Right lobe of liver (tissue), 4 donors: ENCODE measurements around the gene NEGR1.

Experiments used
- CTCF ChIP-seq, 4 donors: fragments of 200-600 bp in 3 of 4; fragments of 450-650 bp in 1 of 4; IDR thresholded peaks; one replicate each; pipeline versions ENCODE4 v1.5.1 to v1.8.0; 2016 to 2022; ENCODE audit warnings: antibody characterized with exemption in 4 of 4, mild to moderate bottlenecking in 2 of 4
- POLR2A ChIP-seq: fragments of 450-650 bp; IDR thresholded peaks from one replicate; pipeline ENCODE4 v1.6.1; 2017; ENCODE audit warnings: antibody characterized with exemption, mild to moderate bottlenecking
- donor health status: DM: no; HTN: no; CAD: no.
- donor health status: DM: no; HTN: no; CAD: no.
- donor health status: DM: no; HTN: yes; CAD: no.

GRCh38 chr1:71787699-71788098 is 494.6 kb downstream of the NEGR1 start:
- TF ChIP-seq CTCF (IDR thresholded peaks at IDR 0.05) (no peak), POLR2A (no peak)
